Left renal cortex interstitium (tissue), 4 donors: ENCODE data around the gene SYNGR2. TPM values are rescaled to one million over a fixed set of nuclear protein-coding genes. Genes with fewer than 3 reads are reported as not detected.
"Not testable (repeated sequence)": the region's sequence is repeated elsewhere in the genome, so short reads cannot be mapped to it uniquely, and the experiment has no call there.

Experiments used
- DNase-seq, 4 donors: peaks; one replicate each; pipeline ENCODE4 v3.0.0-alpha.2; 2013; ENCODE audit warnings: low read depth in 4 of 4, low spot score in 2 of 4, missing footprints in 1 of 4
- polyA plus RNA-seq, 4 donors: library from polyadenylated mRNA; unstranded; fragments of 120-200 nt; gene quantifications; one replicate each; pipeline ENCODE4 v1.2.1, GENCODE V29; 2013; ENCODE audit not compliant: insufficient read length in 4 of 4

SYNGR2 gene
- polyA plus RNA-seq, 4 donors, result 59.7 to 79.1 (median 68.8) TPM

DNA sequence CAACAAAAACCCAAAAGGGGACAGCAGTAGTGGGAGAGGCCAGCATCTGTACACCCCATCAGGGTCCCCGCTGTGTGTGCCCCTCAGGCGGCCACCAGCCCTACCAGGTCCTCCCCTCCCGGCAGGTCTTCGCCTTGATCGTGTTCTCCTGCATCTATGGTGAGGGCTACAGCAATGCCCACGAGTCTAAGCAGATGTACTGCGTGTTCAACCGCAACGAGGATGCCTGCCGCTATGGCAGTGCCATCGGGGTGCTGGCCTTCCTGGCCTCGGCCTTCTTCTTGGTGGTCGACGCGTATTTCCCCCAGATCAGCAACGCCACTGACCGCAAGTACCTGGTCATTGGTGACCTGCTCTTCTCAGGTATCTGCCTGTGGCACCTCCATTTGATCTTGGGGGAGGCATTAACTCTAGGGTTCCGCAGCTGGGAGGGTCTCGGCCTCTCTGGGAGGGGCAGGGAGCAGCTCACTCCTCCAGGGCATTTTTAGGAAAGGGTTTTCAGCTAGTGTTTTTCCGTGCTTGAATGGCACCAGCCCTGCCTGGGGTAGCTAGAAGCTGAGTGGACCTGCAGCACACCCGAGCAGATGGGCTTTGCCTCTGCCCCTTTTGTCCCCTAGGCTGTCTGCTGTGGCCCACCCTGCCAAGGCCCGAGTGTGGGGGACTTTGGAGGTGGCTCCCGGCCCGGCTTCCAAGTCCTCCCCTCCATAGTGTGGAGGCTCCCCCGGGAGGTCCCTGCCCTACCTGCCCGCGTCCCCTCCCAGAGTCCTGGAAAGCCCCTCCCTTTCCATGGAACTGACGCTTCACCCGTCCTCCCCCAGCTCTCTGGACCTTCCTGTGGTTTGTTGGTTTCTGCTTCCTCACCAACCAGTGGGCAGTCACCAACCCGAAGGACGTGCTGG lies 2.6 kb downstream of the SYNGR2 start:
- DNase-seq, result no peak

- not testable (repeated sequence) for DNase-seq
These were observed 3.3 kb downstream of the SYNGR2 start for GRCh38 chr17:78171591-78172248.

- no peak for DNase-seq
These were observed 4.1 kb downstream of the SYNGR2 start for GRCh38 chr17:78172249-78173051.

GRCh38 chr17:78173097-78173715 lies 4.8 kb downstream of the SYNGR2 start:
- no peak for DNase-seq

DNA sequence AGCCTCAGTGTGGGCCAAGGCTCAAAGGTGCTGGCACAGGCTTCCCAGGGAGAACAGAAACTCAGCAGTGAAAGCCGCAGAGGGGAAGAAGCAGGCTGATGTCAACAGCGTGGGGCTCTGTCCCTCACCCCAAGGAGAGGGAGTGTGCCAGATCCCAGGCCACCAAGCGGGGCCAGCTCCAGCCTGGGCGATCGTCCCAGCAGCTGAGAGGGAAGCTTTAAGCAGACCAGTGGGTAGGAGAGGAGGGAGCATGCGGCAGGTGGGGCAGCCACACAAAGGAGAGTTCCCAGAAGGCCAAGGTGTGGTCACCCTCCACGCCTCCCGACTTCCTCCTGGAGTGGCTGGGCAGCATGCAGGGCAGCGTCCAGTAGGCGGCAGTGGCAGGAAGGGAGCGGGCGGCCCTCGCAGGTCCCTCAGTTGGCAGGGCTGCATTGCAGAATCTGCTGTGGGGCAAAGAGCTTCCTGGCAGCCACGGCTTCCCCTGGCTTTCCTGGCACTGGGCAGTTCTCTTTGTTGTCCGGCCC lies 6.0 kb downstream of the SYNGR2 start:
- DNase-seq, result no peak

DNA sequence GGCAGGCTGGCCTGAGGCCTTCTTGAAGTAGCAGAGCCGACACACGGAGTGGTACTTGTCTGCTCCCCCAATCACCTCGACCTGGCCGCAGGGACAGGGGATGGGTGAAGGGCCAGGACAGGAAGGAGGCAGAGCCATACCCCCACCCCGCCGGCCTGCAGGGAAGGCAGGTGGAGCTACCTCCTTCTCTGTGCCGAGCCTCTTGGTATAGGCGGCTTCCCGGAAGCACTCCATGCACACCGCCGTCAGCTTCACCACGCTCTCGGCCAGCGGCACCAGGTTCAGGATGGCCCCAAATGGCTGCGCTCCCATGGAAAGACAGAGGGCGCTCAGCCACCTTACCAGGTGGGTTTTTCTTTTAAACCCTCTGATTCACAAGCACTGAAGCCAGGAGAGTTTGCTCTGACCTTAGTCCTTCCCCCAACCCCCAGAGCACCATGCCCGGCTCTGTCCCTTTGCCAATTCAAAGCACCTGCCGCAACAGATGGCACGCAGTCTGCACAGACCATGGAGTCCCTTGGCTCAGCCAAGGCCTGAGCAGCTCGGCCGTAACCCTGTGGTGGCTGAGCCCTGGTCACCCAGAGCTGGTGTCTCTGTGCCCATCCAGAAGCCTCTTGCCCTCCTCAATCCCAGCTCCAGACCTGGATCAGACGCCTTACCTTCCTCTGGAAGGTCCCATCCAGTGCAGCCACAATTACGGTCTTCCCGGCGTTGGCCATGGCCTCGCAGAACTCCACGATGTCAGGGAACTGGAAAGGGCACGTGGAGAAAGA lies 6.7 kb downstream of the SYNGR2 start:
- DNase-seq, result no peak

DNA sequence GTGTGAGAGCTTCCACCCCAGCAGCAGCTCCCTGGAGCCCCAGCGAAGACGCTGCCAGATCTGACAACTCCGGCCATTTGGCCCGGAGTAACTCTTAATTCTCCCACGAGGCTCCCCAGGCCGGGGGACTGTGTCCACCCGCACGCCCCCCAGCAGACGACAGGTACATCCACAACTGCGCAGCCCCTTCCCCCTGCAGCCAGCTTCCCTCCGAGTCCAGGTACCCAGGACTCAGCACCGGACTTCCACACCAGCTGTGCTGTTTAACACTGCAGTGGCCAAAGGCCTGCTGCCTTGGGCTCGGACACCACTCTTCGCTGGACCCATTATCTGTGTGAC lies 7.2 kb downstream of the SYNGR2 start:
- DNase-seq, result no peak

DNA sequence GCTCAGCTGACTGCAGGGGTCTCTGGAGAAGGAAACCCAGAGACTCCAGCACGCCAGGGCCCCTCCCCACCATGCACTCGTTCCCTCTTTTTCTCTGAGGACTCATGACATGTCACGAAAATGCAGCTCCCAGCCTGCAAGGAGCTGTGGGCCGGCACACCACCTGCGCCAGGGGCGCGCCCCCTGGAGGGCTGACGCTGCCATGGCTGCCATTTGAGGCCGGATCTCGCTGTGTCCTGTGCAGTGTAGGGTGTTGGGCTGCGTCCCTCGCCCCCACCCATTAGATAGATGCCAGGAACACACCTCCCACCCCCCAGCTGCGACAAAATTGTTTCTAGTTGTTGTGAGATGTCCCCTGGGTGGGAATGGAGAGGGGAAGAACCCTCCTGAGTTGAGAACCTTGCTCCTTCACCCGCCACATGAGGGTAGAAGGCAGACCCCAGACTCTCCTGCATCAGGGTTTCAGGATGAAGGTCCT lies 8.2 kb downstream of the SYNGR2 start:
- no peak for DNase-seq

- DNase-seq, result no peak
These were observed 11.0 kb downstream of the SYNGR2 start for GRCh38 chr17:78179372-78179771.

DNA sequence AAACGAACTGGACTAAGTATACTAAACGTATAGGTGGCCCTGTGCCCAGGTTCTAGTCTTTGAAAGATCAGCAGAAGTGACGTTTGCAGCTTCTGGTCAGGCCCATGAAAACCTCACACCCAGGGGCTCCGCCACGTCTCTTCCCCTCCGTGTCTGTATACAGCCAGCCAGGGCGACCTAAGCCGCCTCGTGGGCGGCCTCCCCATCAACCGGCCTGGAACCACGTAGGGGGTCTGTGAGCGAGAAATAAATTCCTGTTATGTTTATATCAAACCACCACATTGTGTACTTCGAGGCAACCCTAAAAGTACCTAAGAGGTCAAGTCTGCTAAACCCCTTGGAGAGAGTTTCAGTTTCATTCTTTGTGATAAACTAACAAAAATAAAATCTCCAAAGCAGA lies 11.7 kb downstream of the SYNGR2 start:
- no peak for DNase-seq

DNA sequence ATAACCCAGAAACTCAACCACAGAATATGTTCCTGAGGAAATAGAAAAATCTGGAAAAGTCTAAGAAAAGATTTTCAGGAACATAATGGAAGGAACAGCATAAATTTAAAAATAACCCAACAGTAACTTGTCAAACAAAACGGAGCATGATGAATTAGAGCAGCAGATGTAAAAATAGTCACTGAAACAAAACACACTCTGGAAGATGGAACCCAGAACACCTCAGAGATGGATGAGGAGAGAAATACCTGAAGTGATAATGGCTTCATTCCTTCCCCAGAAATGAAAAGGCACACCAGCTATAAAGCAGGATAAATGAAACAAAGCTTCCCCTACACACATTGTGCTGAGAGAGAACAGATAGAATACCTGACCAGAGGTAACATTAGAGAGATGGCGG lies 12.1 kb downstream of the SYNGR2 start:
- DNase-seq, result no peak

GRCh38 chr17:78182504-78182903 lies 14.1 kb downstream of the SYNGR2 start:
- no peak for DNase-seq

GRCh38 chr17:78183916-78184315 lies 15.5 kb downstream of the SYNGR2 start:
- DNase-seq, result no peak

- DNase-seq, result no peak
These were observed 16.0 kb downstream of the SYNGR2 start for GRCh38 chr17:78184351-78184750.

- no peak for DNase-seq
These were observed 16.5 kb downstream of the SYNGR2 start for GRCh38 chr17:78184868-78185267.

DNA sequence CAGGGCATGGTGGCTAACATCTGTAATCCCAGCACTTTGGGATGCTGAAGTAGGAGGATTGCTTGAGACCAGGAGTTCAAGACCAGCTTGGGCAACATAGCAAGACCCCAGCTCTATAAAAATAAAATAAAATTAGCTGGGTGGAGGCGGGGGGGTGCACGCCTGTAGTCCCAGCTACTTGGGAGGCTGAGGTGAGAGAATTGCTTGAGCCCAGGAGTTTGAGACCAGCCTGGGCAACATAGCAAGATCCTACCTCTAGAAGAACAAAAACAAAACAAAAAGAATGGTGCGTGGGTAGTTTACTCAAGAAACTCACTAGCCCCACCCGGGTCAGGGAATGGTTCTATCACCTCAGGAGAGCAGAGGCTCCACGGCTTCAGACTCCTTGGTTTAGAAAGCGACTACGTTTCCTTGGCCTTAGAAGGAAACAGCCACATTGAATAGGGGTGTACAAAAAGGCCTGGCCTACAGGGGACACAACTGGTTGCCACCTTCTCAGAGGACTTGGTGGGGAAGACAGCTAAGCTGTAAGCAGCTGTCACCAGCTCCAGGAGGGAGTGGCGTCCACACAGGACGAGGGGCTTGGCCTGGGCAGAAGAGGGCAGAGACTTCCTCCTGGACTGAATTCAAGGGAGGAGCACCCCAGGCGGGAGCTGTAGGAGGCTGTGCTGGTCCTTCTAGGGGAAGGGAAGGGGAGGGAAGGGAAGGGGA lies 17.8 kb downstream of the SYNGR2 start:
- no peak for DNase-seq

- peak; percentile 80 to 94 (median 91) for DNase-seq
These were observed 18.6 kb downstream of the SYNGR2 start, which contains the start of the genes AFMID and TK1 for GRCh38 chr17:78186692-78187595. Gene AFMID, plus strand, starts transcription at chr17:78187362. Its CDS starts 9 bp downstream, at chr17:78187371. Gene TK1, minus strand, starts transcription at chr17:78187052. Its CDS starts 58 bp downstream, at chr17:78186994.

DNA sequence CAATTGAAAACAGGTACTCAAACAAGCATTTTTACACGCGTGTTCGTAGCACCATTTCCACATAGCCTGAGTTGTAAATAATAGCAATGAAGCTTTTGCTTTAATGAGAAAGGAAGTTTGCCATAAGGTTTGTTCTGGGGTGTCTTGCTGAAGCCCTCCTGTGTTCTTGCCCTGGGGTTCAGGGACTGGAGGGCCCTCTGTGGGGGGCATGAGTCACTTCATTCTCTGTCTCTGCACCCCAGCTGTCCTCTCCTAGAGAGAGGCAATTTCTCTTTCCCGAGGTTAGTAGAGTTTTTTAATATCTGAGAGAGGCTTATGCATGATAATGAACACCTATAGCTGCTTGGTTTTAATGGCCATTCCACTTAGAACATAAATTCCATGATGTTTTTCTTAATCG lies 28.3 kb downstream of the SYNGR2 start:
- DNase-seq, result no peak
